ENCODE measurements around the gene KCNH2. TPM values are rescaled to one million over a fixed set of nuclear protein-coding genes. Genes with fewer than 3 reads are reported as not detected.

The KCNH2 gene
- total RNA-seq, 1 donor from 2014 or later: under 0.01 TPM

- TF ChIP-seq CTCF (IDR thresholded peaks at IDR 0.05; ENCODE audit: insufficient read depth, low read length, severe bottlenecking): no peak
- peaks cover 20% of the 10 kb centered on the region for H3K27me3 ChIP-seq (ENCODE audit: control insufficient read depth, insufficient read depth, low read length)
These were observed 5.8 kb upstream of the KCNH2 start for GRCh38 chr7:150983893-150984368.

GRCh38 chr7:150982351-150982750 is 4.2 kb upstream of the KCNH2 start:
- no peaks in the 10 kb centered on the region for H3K36me3 ChIP-seq (ENCODE audit: control insufficient read depth, insufficient read depth, low read length)
- DNase-seq (ENCODE audit: low read depth) (no peak), FAIRE-seq (no peak)
- H3K4me3 ChIP-seq (ENCODE audit: low read depth, low read length): no peak overlapping the region
- H3K27me3 ChIP-seq (ENCODE audit: control insufficient read depth, insufficient read depth, low read length): peaks cover 28% of the 10 kb centered on the region
- no peak for TF ChIP-seq CTCF (IDR thresholded peaks at IDR 0.05; ENCODE audit: insufficient read depth, low read length, severe bottlenecking)

More at GRCh38 chr7:150983893-150984368, 5.8 kb upstream of the KCNH2 start:
- DNase-seq (ENCODE audit: low read depth) (peak; percentile 30), FAIRE-seq (no peak)
- no peak overlapping the region for H3K4me3 ChIP-seq (ENCODE audit: low read depth, low read length)
- no peaks in the 10 kb centered on the region for H3K36me3 ChIP-seq (ENCODE audit: control insufficient read depth, insufficient read depth, low read length)

GRCh38 chr7:150981644-150982043 is 3.5 kb upstream of the KCNH2 start:
- TF ChIP-seq CTCF (IDR thresholded peaks at IDR 0.05; ENCODE audit: insufficient read depth, low read length, severe bottlenecking): no peak
- FAIRE-seq (no peak), DNase-seq (ENCODE audit: low read depth) (no peak)

GRCh38 chr7:150980663-150981062 is 2.5 kb upstream of the KCNH2 start:
- no peak for DNase-seq (ENCODE audit: low read depth)
- TF ChIP-seq CTCF (IDR thresholded peaks at IDR 0.05; ENCODE audit: insufficient read depth, low read length, severe bottlenecking): no peak
- Histone ChIP-seq H3K36me3 (ENCODE audit: control insufficient read depth, insufficient read depth, low read length) (no peaks in the 10 kb centered on the region), H3K27me3 (ENCODE audit: control insufficient read depth, insufficient read depth, low read length) (peaks cover 38% of the 10 kb centered on the region), H3K4me3 (ENCODE audit: low read depth, low read length) (no peak overlapping the region)
- no peak for FAIRE-seq

More at GRCh38 chr7:150981644-150982043, 3.5 kb upstream of the KCNH2 start:
- H3K4me3 ChIP-seq (ENCODE audit: low read depth, low read length): no peak overlapping the region
- peaks cover 33% of the 10 kb centered on the region for H3K27me3 ChIP-seq (ENCODE audit: control insufficient read depth, insufficient read depth, low read length)
- H3K36me3 ChIP-seq (ENCODE audit: control insufficient read depth, insufficient read depth, low read length): no peaks in the 10 kb centered on the region

- no peaks in the 10 kb centered on the region for H3K36me3 ChIP-seq (ENCODE audit: control insufficient read depth, insufficient read depth, low read length)
- FAIRE-seq: no peak
- TF ChIP-seq CTCF (IDR thresholded peaks at IDR 0.05; ENCODE audit: insufficient read depth, low read length, severe bottlenecking): no peak
- H3K27me3 ChIP-seq (ENCODE audit: control insufficient read depth, insufficient read depth, low read length): peaks cover 38% of the 10 kb centered on the region
- no peak for DNase-seq (ENCODE audit: low read depth)
- H3K4me3 ChIP-seq (ENCODE audit: low read depth, low read length): no peak overlapping the region
These were observed 1.7 kb upstream of the KCNH2 start for GRCh38 chr7:150979713-150980390.
